Measurements from ENCODE around the gene CD200R1.

CD200R1 gene

GRCh38 chr3:112884678-112885290 is 90.1 kb downstream of the CD200R1 start:
- no peak for DNase-seq

GRCh38 chr3:112881891-112882290 is 93.0 kb downstream of the CD200R1 start:
- no peak for DNase-seq

GRCh38 chr3:112875561-112875960 is 99.3 kb downstream of the CD200R1 start:
- no peak for DNase-seq

GRCh38 chr3:112874725-112875124 is 100.2 kb downstream of the CD200R1 start:
- no peak for DNase-seq

- no peak for DNase-seq
Measured at GRCh38 chr3:112873632-112874031, 101.3 kb downstream of the CD200R1 start.

- DNase-seq, result no peak
Measured at GRCh38 chr3:112871735-112872134, 103.2 kb downstream of the CD200R1 start.
